ENCODE results near the gene KRTAP3-2. TPM values are rescaled to one million over a fixed set of nuclear protein-coding genes. Genes with fewer than 3 reads are reported as not detected.

Gene KRTAP3-2
- total RNA-seq, 1 donor from 2014 or later, result not detected

- no peak for TF ChIP-seq CTCF (conservative IDR thresholded peaks at IDR 0.05; ENCODE audit: low read depth, low read length)
- no peak overlapping the region for H3K4me3 ChIP-seq (ENCODE audit: low read depth, low read length)
- DNase-seq (ENCODE audit: low read depth), result no peak
These were observed 49.5 kb downstream of the KRTAP3-2 start for GRCh38 chr17:40950176-40950575.

DNA sequence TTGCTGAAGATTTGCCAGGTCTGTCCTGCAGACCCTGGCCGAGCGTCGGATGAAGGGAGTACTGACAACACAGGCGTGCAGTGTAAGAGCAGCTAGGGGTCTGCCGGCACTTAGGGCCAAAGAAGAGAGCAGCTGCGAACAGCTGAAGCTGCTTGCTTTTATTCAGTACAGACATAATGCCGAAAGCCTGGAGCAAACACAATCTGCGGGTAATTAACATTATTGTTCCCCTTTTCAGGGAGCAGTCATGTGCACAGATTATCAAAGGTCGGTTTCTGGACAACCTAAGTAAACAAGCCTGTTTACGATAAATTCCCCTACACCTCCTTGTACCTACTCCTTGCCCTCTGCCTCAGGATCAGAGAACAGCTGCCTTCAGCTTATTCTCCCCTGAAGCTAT, 50.3 kb downstream of the KRTAP3-2 start:
- TF ChIP-seq CTCF (conservative IDR thresholded peaks at IDR 0.05; ENCODE audit: low read depth, low read length), result no peak
- no peak for DNase-seq (ENCODE audit: low read depth)

More for the DNA sequence above, 50.3 kb downstream of the KRTAP3-2 start:
- no peak overlapping the region for H3K4me3 ChIP-seq (ENCODE audit: low read depth, low read length)

Other genes with a start within 250 kb of the KRTAP3-2 start
- 0.17 TPM in 1 of 2 replicates, not detected in the other for gene KRT25, start 244.6 kb downstream of the KRTAP3-2 start, total RNA-seq
- not detected in 2 replicates for gene KRT26, start 227.7 kb downstream of the KRTAP3-2 start, total RNA-seq
- not detected in 2 replicates for gene KRT27, start 217.4 kb downstream of the KRTAP3-2 start, total RNA-seq
- gene KRT28, start 199.9 kb downstream of the KRTAP3-2 start, total RNA-seq, result not detected in 2 replicates
- gene KRT10, start 177.3 kb downstream of the KRTAP3-2 start, total RNA-seq, result 10.8 and 22.6 TPM in 2 replicates
- not detected in 2 replicates for gene KRT12, start 132.7 kb downstream of the KRTAP3-2 start, total RNA-seq
- gene KRT20, start 114.7 kb downstream of the KRTAP3-2 start, total RNA-seq, result not detected in 2 replicates
- gene KRT23, start 62.3 kb downstream of the KRTAP3-2 start, total RNA-seq, result 13.4 and 17.1 TPM in 2 replicates
- gene KRT39, start 33.0 kb downstream of the KRTAP3-2 start, total RNA-seq, result not detected in 2 replicates
- gene KRT40, start 15.6 kb downstream of the KRTAP3-2 start, total RNA-seq, result not detected in 2 replicates
- not detected in 2 replicates for gene KRTAP3-3, start 5.7 kb downstream of the KRTAP3-2 start, total RNA-seq
- gene KRTAP3-1, start 9.2 kb upstream of the KRTAP3-2 start, total RNA-seq, result not detected in 2 replicates
- not detected in 2 replicates for gene KRTAP1-5, start 27.3 kb upstream of the KRTAP3-2 start, total RNA-seq
- gene KRTAP1-4, start 30.3 kb upstream of the KRTAP3-2 start, total RNA-seq, result not detected in 2 replicates
- not detected in 2 replicates for gene KRTAP1-3, start 35.0 kb upstream of the KRTAP3-2 start, total RNA-seq
- gene KRTAP1-1, start 41.5 kb upstream of the KRTAP3-2 start, total RNA-seq, result not detected in 2 replicates
- not detected in 2 replicates for gene KRTAP2-1, start 47.4 kb upstream of the KRTAP3-2 start, total RNA-seq
- gene KRTAP2-2, start 55.3 kb upstream of the KRTAP3-2 start, total RNA-seq, result not detected in 2 replicates
- 11.6 and 26.7 TPM in 2 replicates for gene KRTAP2-3, start 60.2 kb upstream of the KRTAP3-2 start, total RNA-seq
- gene KRTAP2-4, start 66.0 kb upstream of the KRTAP3-2 start, total RNA-seq, result not detected in 2 replicates
- gene KRTAP4-7, start 84.2 kb upstream of the KRTAP3-2 start, total RNA-seq, result not detected in 2 replicates
- not detected in 2 replicates for gene KRTAP4-8, start 98.2 kb upstream of the KRTAP3-2 start, total RNA-seq
- gene KRTAP4-16, start 102.3 kb upstream of the KRTAP3-2 start, total RNA-seq, result not detected in 2 replicates
- gene KRTAP4-9, start 105.5 kb upstream of the KRTAP3-2 start, total RNA-seq, result 0.58 TPM in 1 of 2 replicates, not detected in the other
- not detected in 2 replicates for gene KRTAP4-11, start 118.5 kb upstream of the KRTAP3-2 start, total RNA-seq
- not detected in 2 replicates for gene KRTAP4-12, start 124.3 kb upstream of the KRTAP3-2 start, total RNA-seq
- gene KRTAP4-6, start 140.6 kb upstream of the KRTAP3-2 start, total RNA-seq, result not detected in 2 replicates
- not detected in 2 replicates for gene KRTAP4-5, start 149.9 kb upstream of the KRTAP3-2 start, total RNA-seq
- gene KRTAP4-4, start 160.8 kb upstream of the KRTAP3-2 start, total RNA-seq, result not detected in 2 replicates
- gene KRTAP4-3, start 168.3 kb upstream of the KRTAP3-2 start, total RNA-seq, result not detected in 2 replicates
- gene KRTAP4-2, start 178.3 kb upstream of the KRTAP3-2 start, total RNA-seq, result not detected in 2 replicates
- gene KRTAP4-1, start 185.0 kb upstream of the KRTAP3-2 start, total RNA-seq, result not detected in 2 replicates
- gene KRTAP9-1, start 190.0 kb upstream of the KRTAP3-2 start, total RNA-seq, result not detected in 2 replicates
- gene KRTAP9-2, start 226.7 kb upstream of the KRTAP3-2 start, total RNA-seq, result not detected in 2 replicates
- not detected in 2 replicates for gene KRTAP9-3, start 232.5 kb upstream of the KRTAP3-2 start, total RNA-seq
- gene KRTAP9-8, start 238.1 kb upstream of the KRTAP3-2 start, total RNA-seq, result not detected in 2 replicates
- gene KRTAP9-4, start 249.8 kb upstream of the KRTAP3-2 start, total RNA-seq, result not detected in 2 replicates

Data from epithelial cell of proximal tubule (primary cell).